Measurements from ENCODE around the gene NASP.

NASP gene

GRCh38 chr1:45654540-45655280, 70.9 kb downstream of the NASP start:
- H3K27ac ChIP-seq: no peak overlapping the region

GRCh38 chr1:45656573-45657226, 72.9 kb downstream of the NASP start:
- H3K9ac ChIP-seq: no peak overlapping the region

More at GRCh38 chr1:45654540-45655280, 70.9 kb downstream of the NASP start:
- H2AFZ ChIP-seq: no peak overlapping the region
- TF ChIP-seq CTCF (IDR thresholded peaks at IDR 0.05): no peak
- no peaks in the 10 kb centered on the region for H3K4me1 ChIP-seq
- no peak overlapping the region for H3K9ac ChIP-seq
- no peaks in the 10 kb centered on the region for H3K9me3 ChIP-seq (ENCODE audit: control insufficient read depth, low read length)
- H3K27me3 ChIP-seq (ENCODE audit: control insufficient read depth, insufficient read depth, low read length): no peaks in the 10 kb centered on the region
- H3K4me3 ChIP-seq (ENCODE audit: low read depth, low read length): no peak overlapping the region
- H3K4me2 ChIP-seq (ENCODE audit: low read length): no peak overlapping the region
- peaks cover 3% of the 10 kb centered on the region for H3K79me2 ChIP-seq
- H3K36me3 ChIP-seq (ENCODE audit: control insufficient read depth, insufficient read depth, low read length): no peaks in the 10 kb centered on the region

GRCh38 chr1:45658171-45658570, 74.3 kb downstream of the NASP start:
- Histone ChIP-seq H3K9me3 (ENCODE audit: control insufficient read depth, low read length) (no peaks in the 10 kb centered on the region), H3K4me2 (ENCODE audit: low read length) (no peak overlapping the region), H3K9ac (no peak overlapping the region), H2AFZ (no peak overlapping the region), H3K27me3 (ENCODE audit: control insufficient read depth, insufficient read depth, low read length) (no peaks in the 10 kb centered on the region), H3K36me3 (ENCODE audit: control insufficient read depth, insufficient read depth, low read length) (no peaks in the 10 kb centered on the region), H3K4me1 (no peaks in the 10 kb centered on the region), H3K27ac (no peak overlapping the region), H3K79me2 (peaks cover 5% of the 10 kb centered on the region), H3K4me3 (ENCODE audit: low read depth, low read length) (no peak overlapping the region)
- TF ChIP-seq CTCF (IDR thresholded peaks at IDR 0.05): no peak

More at GRCh38 chr1:45656573-45657226, 72.9 kb downstream of the NASP start:
- no peak overlapping the region for H3K4me2 ChIP-seq (ENCODE audit: low read length)
- H2AFZ ChIP-seq: no peak overlapping the region
- H3K36me3 ChIP-seq (ENCODE audit: control insufficient read depth, insufficient read depth, low read length): no peaks in the 10 kb centered on the region
- no peaks in the 10 kb centered on the region for H3K4me1 ChIP-seq
- H3K27ac ChIP-seq: no peak overlapping the region
- peaks cover 5% of the 10 kb centered on the region for H3K79me2 ChIP-seq
- H3K27me3 ChIP-seq (ENCODE audit: control insufficient read depth, insufficient read depth, low read length): no peaks in the 10 kb centered on the region
- H3K9me3 ChIP-seq (ENCODE audit: control insufficient read depth, low read length): no peaks in the 10 kb centered on the region
- TF ChIP-seq CTCF (IDR thresholded peaks at IDR 0.05): no peak
- no peak overlapping the region for H3K4me3 ChIP-seq (ENCODE audit: low read depth, low read length)

GRCh38 chr1:45659222-45659621, 75.4 kb downstream of the NASP start:
- Histone ChIP-seq H3K36me3 (ENCODE audit: control insufficient read depth, insufficient read depth, low read length) (no peaks in the 10 kb centered on the region), H3K4me1 (no peaks in the 10 kb centered on the region)
- TF ChIP-seq CTCF (IDR thresholded peaks at IDR 0.05): no peak

More at GRCh38 chr1:45659222-45659621, 75.4 kb downstream of the NASP start:
- Histone ChIP-seq H3K4me3 (ENCODE audit: low read depth, low read length) (no peak overlapping the region), H3K27ac (no peak overlapping the region), H3K27me3 (ENCODE audit: control insufficient read depth, insufficient read depth, low read length) (no peaks in the 10 kb centered on the region), H2AFZ (no peak overlapping the region), H3K79me2 (peaks cover 6% of the 10 kb centered on the region), H3K9ac (no peak overlapping the region), H3K4me2 (ENCODE audit: low read length) (no peak overlapping the region), H3K9me3 (ENCODE audit: control insufficient read depth, low read length) (no peaks in the 10 kb centered on the region)
